DND-41 (cell line): ENCODE data around the gene DENND4B.

Experiments used
- ATAC-seq: fragments of 200-7000 bp; cut with Tn5 transposase; 3 replicates; pipeline ENCODE4 v1.9.1; 2021; ENCODE audit warnings: low read depth; ENCODE audit not compliant: insufficient read depth
- DNase-seq: peaks from one replicate; pipeline ENCODE4 v3.0.0-alpha.2; 2020
- H2AFZ ChIP-seq: 2 replicates; pipeline ENCODE4 v1.6.0; 2012; ENCODE audit warnings: low read depth, low read length
- H3K27ac ChIP-seq: 2 replicates; pipeline ENCODE4 v1.5.1; 2012; ENCODE audit warnings: low read length, inconsistent platforms
- H3K27me3 ChIP-seq: fragments of 200-600 bp; sonication (generic); 2 replicates; pipeline ENCODE4 v1.6.0; 2012; ENCODE audit warnings: low read length, mild to moderate bottlenecking, inconsistent platforms; ENCODE audit not compliant: insufficient read depth, poor library complexity
- H3K36me3 ChIP-seq: 2 replicates; pipeline ENCODE4 v1.5.1; 2012; ENCODE audit warnings: low read length, inconsistent platforms; ENCODE audit not compliant: insufficient read depth
- H3K4me1 ChIP-seq: 2 replicates; pipeline ENCODE4 v1.5.1; 2012; ENCODE audit warnings: mild to moderate bottlenecking, low read length; ENCODE audit not compliant: insufficient read depth
- H3K4me2 ChIP-seq: 2 replicates; pipeline ENCODE4 v1.6.0; 2012; ENCODE audit warnings: mild to moderate bottlenecking, moderate library complexity, low read length, inconsistent platforms; ENCODE audit not compliant: insufficient read depth
- H3K4me3 ChIP-seq, 2 experiments: fragments of 200-600 bp in 1 of 2; shearing (Covaris generic) in 1 of 2; 2 replicates each; pipeline ENCODE4 v1.5.1; 2012 to 2016; ENCODE audit warnings: inconsistent platforms in 2 of 2, low read length in 2 of 2, mild to moderate bottlenecking in 2 of 2, low read depth in 1 of 2, moderate library complexity in 1 of 2
- H3K79me2 ChIP-seq: 2 replicates; pipeline ENCODE4 v1.6.0; 2012; ENCODE audit warnings: low read length, inconsistent platforms; ENCODE audit not compliant: insufficient read depth
- H3K9ac ChIP-seq: 2 replicates; pipeline ENCODE4 v1.6.0; 2012; ENCODE audit warnings: low read depth, mild to moderate bottlenecking, inconsistent platforms, low read length, moderate library complexity
- H3K9me3 ChIP-seq: 2 replicates; pipeline ENCODE4 v1.5.1; 2012; ENCODE audit warnings: low read length, moderate library complexity, mild to moderate bottlenecking, inconsistent platforms; ENCODE audit not compliant: insufficient read depth, severe bottlenecking
- H4K20me1 ChIP-seq: 2 replicates; pipeline ENCODE4 v1.6.0; 2012; ENCODE audit warnings: low read length; ENCODE audit not compliant: insufficient read depth
- EZH2 ChIP-seq: IDR thresholded peaks from 3 replicates; pipeline ENCODE4 v1.6.1; 2012; ENCODE audit warnings: borderline replicate concordance, low read depth, mild to moderate bottlenecking, moderate library complexity, low read length, inconsistent platforms; ENCODE audit not compliant: severe bottlenecking
- TF ChIP-seq, protein P1 (sequence below): IDR thresholded peaks from 2 replicates; pipeline ENCODE4 v1.5.1; 2012; ENCODE audit warnings: borderline replicate concordance, low read length, moderate library complexity, mild to moderate bottlenecking; ENCODE audit not compliant: poor library complexity, severe bottlenecking; ENCODE audit errors: extremely low read depth

Gene DENND4B, protein sequence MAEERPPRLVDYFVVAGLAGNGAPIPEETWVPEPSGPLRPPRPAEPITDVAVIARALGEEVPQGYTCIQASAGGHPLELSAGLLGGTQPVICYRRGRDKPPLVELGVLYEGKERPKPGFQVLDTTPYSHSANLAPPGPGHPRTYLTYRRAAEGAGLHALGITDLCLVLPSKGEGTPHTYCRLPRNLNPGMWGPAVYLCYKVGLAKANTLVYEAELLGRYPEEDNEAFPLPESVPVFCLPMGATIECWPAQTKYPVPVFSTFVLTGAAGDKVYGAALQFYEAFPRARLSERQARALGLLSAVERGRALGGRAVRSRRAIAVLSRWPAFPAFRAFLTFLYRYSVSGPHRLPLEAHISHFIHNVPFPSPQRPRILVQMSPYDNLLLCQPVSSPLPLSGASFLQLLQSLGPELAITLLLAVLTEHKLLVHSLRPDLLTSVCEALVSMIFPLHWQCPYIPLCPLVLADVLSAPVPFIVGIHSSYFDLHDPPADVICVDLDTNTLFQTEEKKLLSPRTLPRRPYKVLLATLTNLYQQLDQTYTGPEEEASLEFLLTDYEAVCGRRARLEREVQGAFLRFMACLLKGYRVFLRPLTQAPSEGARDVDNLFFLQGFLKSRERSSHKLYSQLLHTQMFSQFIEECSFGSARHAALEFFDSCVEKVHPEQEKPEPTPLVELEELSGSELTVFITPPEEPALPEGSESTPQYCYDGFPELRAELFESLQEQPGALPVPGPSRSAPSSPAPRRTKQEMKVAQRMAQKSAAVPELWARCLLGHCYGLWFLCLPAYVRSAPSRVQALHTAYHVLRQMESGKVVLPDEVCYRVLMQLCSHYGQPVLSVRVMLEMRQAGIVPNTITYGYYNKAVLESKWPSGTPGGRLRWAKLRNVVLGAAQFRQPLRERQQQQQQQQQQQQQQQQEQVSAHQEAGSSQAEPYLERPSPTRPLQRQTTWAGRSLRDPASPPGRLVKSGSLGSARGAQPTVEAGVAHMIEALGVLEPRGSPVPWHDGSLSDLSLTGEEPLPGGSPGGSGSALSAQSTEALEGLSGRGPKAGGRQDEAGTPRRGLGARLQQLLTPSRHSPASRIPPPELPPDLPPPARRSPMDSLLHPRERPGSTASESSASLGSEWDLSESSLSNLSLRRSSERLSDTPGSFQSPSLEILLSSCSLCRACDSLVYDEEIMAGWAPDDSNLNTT (N-terminal part only)

DNA sequence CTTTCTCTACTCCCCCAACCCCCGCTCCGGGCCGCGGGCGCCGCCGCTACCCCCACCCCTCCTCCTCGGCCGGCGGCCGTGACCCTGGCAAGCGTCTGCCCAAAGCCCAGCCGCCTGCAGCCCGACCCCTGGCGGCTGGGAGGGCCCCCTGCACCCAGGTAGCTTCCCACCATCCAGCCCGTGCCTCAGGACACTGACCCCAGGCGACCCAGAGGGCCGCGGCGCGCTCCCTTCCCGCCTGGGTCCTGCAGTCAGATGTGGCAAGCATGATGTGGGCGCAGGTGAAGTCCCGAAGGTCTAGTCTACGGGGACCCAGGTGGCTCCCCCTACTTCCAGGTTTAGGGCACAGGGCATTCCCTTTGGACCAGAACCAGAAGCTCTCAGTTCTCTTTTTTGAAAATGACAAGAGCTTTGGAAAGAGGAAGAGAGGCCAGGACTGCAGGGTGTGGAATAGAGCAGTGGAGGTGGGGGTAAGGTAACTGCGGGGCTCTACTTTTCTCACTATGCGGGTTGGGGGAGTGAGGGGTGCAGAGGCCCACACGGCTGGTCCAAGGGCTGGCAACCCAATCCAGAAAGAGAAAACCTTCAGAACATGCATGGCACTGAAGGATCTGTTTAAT lies at the start of gene DENND4B:
TSS of gene DENND4B (minus strand) at position 97 of the 620 bp plus-strand sequence. CDS start 2,344 bp downstream, outside the sequence.
- Histone ChIP-seq H3K4me1 (peaks cover 27% of the 10 kb centered on the region), H3K36me3 (peaks cover 68% of the 10 kb centered on the region), H3K27ac (peak within 1 kb of the TSS; percentile 78)

DNA sequence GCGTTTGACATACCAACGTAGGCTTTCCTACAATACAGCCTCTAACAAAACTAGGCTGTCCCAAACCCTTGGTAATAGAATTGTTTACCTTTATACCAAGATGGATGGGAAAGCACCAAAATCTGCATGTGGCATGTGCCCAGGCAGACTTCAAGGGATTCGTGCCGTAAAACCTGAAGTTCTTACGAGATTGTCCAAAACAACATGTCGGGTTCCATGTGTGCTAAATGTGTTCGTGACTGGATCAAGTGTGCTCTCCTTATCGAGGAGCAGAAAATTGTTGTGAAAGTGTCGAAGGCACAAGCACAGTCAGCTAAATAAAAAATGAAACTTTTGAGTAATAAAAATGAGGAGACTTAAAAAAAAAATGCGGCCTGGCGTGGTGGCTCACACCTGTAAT lies 49.1 kb upstream of the DENND4B start:
- H3K4me3 ChIP-seq: no peak overlapping the region
- H4K20me1 ChIP-seq: peaks cover 10% of the 10 kb centered on the region; the same call in 1 of the 2 replicates
- H3K27ac ChIP-seq: no peak overlapping the region
- peaks cover 22% of the 10 kb centered on the region for H3K79me2 ChIP-seq
- ATAC-seq (no peak), DNase-seq (no peak)
- no peak overlapping the region for H3K4me2 ChIP-seq
- no peaks in the 10 kb centered on the region for H3K27me3 ChIP-seq
- no peak for TF ChIP-seq EZH2
- TF ChIP-seq, protein P1, sequence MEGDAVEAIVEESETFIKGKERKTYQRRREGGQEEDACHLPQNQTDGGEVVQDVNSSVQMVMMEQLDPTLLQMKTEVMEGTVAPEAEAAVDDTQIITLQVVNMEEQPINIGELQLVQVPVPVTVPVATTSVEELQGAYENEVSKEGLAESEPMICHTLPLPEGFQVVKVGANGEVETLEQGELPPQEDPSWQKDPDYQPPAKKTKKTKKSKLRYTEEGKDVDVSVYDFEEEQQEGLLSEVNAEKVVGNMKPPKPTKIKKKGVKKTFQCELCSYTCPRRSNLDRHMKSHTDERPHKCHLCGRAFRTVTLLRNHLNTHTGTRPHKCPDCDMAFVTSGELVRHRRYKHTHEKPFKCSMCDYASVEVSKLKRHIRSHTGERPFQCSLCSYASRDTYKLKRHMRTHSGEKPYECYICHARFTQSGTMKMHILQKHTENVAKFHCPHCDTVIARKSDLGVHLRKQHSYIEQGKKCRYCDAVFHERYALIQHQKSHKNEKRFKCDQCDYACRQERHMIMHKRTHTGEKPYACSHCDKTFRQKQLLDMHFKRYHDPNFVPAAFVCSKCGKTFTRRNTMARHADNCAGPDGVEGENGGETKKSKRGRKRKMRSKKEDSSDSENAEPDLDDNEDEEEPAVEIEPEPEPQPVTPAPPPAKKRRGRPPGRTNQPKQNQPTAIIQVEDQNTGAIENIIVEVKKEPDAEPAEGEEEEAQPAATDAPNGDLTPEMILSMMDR: no peak
- no peaks in the 10 kb centered on the region for H3K9me3 ChIP-seq
- H3K4me1 ChIP-seq: peaks cover 19% of the 10 kb centered on the region
- H3K9ac ChIP-seq: no peak overlapping the region
- H3K36me3 ChIP-seq: peaks cover 45% of the 10 kb centered on the region
- no peak overlapping the region for H2AFZ ChIP-seq

More for the DNA sequence above, at the start of gene DENND4B:
- Histone ChIP-seq H3K4me2 (peak within 1 kb of the TSS; percentile 80), H3K79me2 (peaks cover 36% of the 10 kb centered on the region), H3K27me3 (no peaks in the 10 kb centered on the region), H3K9me3 (no peaks in the 10 kb centered on the region), H3K9ac (peak within 1 kb of the TSS; percentile 88), H3K4me3 (peak within 1 kb of the TSS; percentile 75 to 90), H4K20me1 (peaks cover 10% of the 10 kb centered on the region), H2AFZ (peak within 1 kb of the TSS; percentile 73)
- DNase-seq: peak; percentile 76
- no peak for TF ChIP-seq EZH2
- TF ChIP-seq, protein P1: peak; percentile 92
- ATAC-seq: peak; percentile 76

DNA sequence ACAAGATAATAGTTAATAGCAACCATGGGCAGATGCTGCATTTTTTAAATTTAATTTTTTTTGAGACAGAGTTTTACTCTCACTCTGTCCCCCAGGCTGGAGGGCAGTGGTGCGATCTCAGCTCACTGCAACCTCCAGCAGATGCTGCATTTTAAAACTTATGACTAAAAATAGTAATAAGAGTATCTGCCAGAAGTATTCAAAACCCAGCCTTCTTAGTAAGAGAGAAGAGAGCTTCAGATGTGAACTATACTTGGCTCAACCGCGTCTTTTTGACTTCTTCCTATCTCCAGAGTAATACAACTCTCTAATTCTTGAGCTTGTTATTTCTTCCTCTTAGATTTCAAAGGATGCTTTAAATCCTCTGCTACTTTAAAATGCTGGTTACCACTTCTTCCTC lies 48.7 kb upstream of the DENND4B start:
- Histone ChIP-seq H4K20me1 (peaks cover 10% of the 10 kb centered on the region; the same call in 1 of the 2 replicates), H3K4me3 (no peak overlapping the region), H3K36me3 (peaks cover 45% of the 10 kb centered on the region), H3K27me3 (no peaks in the 10 kb centered on the region), H3K4me2 (no peak overlapping the region), H3K27ac (no peak overlapping the region), H2AFZ (no peak overlapping the region), H3K4me1 (peaks cover 21% of the 10 kb centered on the region), H3K9ac (no peak overlapping the region), H3K9me3 (no peaks in the 10 kb centered on the region), H3K79me2 (peaks cover 22% of the 10 kb centered on the region)
- TF ChIP-seq EZH2: no peak
- TF ChIP-seq, protein P1: no peak
- no peak for ATAC-seq
- DNase-seq: no peak
